ENCODE data around the gene CRADD.

- TF ChIP-seq CTCF (IDR thresholded peaks at IDR 0.05) (no peak), POLR2A (IDR thresholded peaks at IDR 0.05) (no peak)
Measured at GRCh38 chr12:93865751-93866150, 188.6 kb downstream of the CRADD start.

Measured in thyroid gland (tissue), 4 donors.